Osteoblast (primary cell): Measurements from ENCODE around the gene NEK6. TPM values are rescaled to one million over a fixed set of nuclear protein-coding genes. Genes with fewer than 3 reads are reported as not detected.

ENCODE experiments used
- DNase-seq: peaks from one replicate; pipeline ENCODE4 v3.0.0; 2011; ENCODE audit warnings: low spot score, mixed read lengths; ENCODE audit not compliant: insufficient read length; ENCODE audit errors: missing footprints
- H2AFZ ChIP-seq: 2 replicates; pipeline ENCODE4 v1.6.0; 2011; ENCODE audit warnings: mild to moderate bottlenecking, low read length
- H3K27ac ChIP-seq: 2 replicates; pipeline ENCODE4 v1.5.1; 2011; ENCODE audit warnings: mild to moderate bottlenecking, low read depth, low read length, moderate library complexity
- H3K27me3 ChIP-seq: 2 replicates; pipeline ENCODE4 v1.6.0; 2012; ENCODE audit warnings: mild to moderate bottlenecking, control low read depth, inconsistent platforms, low read length, moderate library complexity; ENCODE audit not compliant: insufficient read depth
- H3K36me3 ChIP-seq: 2 replicates; pipeline ENCODE4 v1.5.1; 2011; ENCODE audit warnings: mild to moderate bottlenecking, low read length, control low read depth, moderate library complexity; ENCODE audit not compliant: insufficient read depth
- H3K4me1 ChIP-seq: 2 replicates; pipeline ENCODE4 v1.5.1; 2011; ENCODE audit warnings: mild to moderate bottlenecking, low read length, control low read depth, moderate library complexity; ENCODE audit not compliant: insufficient read depth
- H3K4me2 ChIP-seq: 2 replicates; pipeline ENCODE4 v1.6.0; 2011; ENCODE audit warnings: mild to moderate bottlenecking, low read length; ENCODE audit not compliant: insufficient read depth
- H3K4me3 ChIP-seq: fragments of 200-600 bp; sonication (generic); 3 replicates; pipeline ENCODE4 v1.5.1; 2012; ENCODE audit warnings: mild to moderate bottlenecking, low read length, inconsistent platforms; ENCODE audit not compliant: insufficient read depth
- H3K79me2 ChIP-seq: 2 replicates; pipeline ENCODE4 v1.6.0; 2012; ENCODE audit warnings: mild to moderate bottlenecking, low read length, control low read depth, inconsistent platforms; ENCODE audit not compliant: insufficient read depth
- H3K9me3 ChIP-seq: 2 replicates; pipeline ENCODE4 v1.5.1; 2011; ENCODE audit warnings: low read depth, low read length, control low read depth
- H4K20me1 ChIP-seq: 2 replicates; pipeline ENCODE4 v1.6.0; 2012; ENCODE audit warnings: mild to moderate bottlenecking, low read length, control low read depth; ENCODE audit not compliant: insufficient read depth
- total RNA-seq: library from RNA; depleted of rRNA; stranded (reverse); fragments of >200 nt; gene quantifications from 2 replicates; pipeline ENCODE4 v1.2.3, GENCODE V29; 2012
- TF ChIP-seq, protein P1 (sequence below): IDR thresholded peaks from 2 replicates; pipeline ENCODE4 v1.5.1; 2011; ENCODE audit warnings: mild to moderate bottlenecking, low read depth, low read length, moderate library complexity; ENCODE audit errors: extremely low read depth

Gene NEK6
- total RNA-seq, 1 donor, result 128 TPM

DNA sequence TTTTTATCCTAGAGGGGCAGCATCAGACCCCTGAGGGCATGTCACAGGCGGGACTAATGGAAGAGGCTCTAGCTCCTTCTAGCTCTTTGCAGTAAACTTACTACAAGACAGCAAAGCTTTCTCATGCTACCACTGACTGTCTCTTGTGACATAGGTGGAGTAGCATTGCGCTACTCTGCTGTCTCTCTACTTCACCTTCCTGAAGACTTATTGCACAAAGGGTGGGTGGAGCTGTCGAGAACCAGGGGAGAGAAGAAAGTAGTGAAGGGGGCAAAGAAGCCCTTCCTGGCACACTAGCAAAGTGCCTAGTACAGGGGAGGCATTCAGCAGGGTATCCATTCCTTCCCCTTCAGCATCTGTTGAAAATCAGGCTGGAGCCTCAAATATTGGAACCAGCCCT lies 36.1 kb upstream of the NEK6 start:
- Histone ChIP-seq H3K36me3 (no peaks in the 10 kb centered on the region), H3K27me3 (peaks cover 9% of the 10 kb centered on the region), H4K20me1 (no peaks in the 10 kb centered on the region), H3K9me3 (no peaks in the 10 kb centered on the region), H3K79me2 (no peaks in the 10 kb centered on the region), H3K4me3 (no peak overlapping the region), H2AFZ (no peak overlapping the region), H3K4me1 (peaks cover 13% of the 10 kb centered on the region), H3K4me2 (no peak overlapping the region), H3K27ac (no peak overlapping the region)
- TF ChIP-seq, protein P1, sequence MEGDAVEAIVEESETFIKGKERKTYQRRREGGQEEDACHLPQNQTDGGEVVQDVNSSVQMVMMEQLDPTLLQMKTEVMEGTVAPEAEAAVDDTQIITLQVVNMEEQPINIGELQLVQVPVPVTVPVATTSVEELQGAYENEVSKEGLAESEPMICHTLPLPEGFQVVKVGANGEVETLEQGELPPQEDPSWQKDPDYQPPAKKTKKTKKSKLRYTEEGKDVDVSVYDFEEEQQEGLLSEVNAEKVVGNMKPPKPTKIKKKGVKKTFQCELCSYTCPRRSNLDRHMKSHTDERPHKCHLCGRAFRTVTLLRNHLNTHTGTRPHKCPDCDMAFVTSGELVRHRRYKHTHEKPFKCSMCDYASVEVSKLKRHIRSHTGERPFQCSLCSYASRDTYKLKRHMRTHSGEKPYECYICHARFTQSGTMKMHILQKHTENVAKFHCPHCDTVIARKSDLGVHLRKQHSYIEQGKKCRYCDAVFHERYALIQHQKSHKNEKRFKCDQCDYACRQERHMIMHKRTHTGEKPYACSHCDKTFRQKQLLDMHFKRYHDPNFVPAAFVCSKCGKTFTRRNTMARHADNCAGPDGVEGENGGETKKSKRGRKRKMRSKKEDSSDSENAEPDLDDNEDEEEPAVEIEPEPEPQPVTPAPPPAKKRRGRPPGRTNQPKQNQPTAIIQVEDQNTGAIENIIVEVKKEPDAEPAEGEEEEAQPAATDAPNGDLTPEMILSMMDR, result no peak
- no peak for DNase-seq

DNA sequence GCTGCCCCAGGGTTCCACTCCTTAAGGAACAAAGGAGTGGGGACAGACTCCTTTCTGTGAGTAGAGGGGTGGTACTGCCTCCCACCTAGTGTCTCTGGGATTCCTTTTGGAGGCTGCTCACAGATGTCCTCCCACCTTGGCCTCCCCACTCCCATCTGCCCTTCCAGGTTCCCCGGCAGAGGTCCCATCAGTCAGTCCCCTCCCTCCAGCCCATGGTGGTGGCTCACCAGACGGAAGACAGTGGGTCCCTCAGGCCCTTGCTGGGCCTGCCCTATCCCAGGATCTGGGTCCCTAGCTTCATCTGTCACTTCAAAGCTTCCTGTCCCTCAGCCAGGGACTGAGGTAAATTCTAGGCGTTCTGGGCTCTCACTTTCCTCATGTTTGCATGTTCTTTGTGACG lies 35.6 kb upstream of the NEK6 start:
- H4K20me1 ChIP-seq, result no peaks in the 10 kb centered on the region
- H3K4me2 ChIP-seq, result no peak overlapping the region
- H3K4me3 ChIP-seq, result no peak overlapping the region
- H2AFZ ChIP-seq, result no peak overlapping the region
- no peaks in the 10 kb centered on the region for H3K9me3 ChIP-seq
- no peak for DNase-seq
- TF ChIP-seq, protein P1, result no peak
- peaks cover 13% of the 10 kb centered on the region for H3K4me1 ChIP-seq
- H3K27ac ChIP-seq, result no peak overlapping the region
- no peaks in the 10 kb centered on the region for H3K79me2 ChIP-seq
- H3K27me3 ChIP-seq, result peaks cover 9% of the 10 kb centered on the region
- no peaks in the 10 kb centered on the region for H3K36me3 ChIP-seq

DNA sequence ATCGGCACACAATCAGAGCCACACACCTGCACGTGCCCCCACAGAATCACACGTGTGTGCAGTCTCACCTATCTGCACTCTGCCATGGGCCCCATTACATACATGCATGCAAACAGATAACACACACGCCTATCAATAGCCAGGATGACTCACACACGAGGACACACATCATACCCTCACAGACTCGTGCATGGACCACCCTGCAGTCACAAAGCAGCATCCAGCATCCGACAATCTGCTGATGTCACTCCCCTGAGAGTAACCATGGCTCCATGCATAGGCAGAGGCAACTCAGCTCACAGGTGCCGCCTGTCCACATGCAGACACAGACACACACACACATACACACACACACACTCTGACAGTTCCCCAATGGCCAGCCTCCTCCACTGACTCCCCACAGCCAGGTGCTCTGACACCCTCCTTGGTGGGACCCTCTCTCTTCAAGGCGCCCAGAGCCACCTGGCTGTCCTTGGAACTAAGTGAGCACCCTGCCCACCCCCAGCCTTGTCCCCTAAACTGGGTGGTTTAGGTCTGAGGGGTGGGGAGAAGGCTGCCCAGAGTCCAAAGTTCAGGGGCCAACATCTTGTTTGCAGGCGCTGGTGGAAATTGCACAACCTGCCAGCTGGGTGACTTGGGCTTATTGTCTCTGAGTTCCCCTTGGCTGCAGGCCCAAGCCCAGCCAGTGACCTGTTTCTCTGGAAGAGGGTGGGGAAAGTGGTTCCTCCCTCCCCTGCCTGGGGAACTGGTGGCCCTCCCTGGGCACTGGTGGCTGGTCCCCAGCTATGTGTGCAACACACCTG lies 34.6 kb upstream of the NEK6 start:
- no peaks in the 10 kb centered on the region for H3K79me2 ChIP-seq
- no peak for DNase-seq
- no peaks in the 10 kb centered on the region for H3K9me3 ChIP-seq
- H3K27me3 ChIP-seq, result peaks cover 9% of the 10 kb centered on the region
- H2AFZ ChIP-seq, result no peak overlapping the region
- no peaks in the 10 kb centered on the region for H3K36me3 ChIP-seq
- H3K4me1 ChIP-seq, result peaks cover 13% of the 10 kb centered on the region
- no peak overlapping the region for H3K4me3 ChIP-seq
- no peak overlapping the region for H3K4me2 ChIP-seq
- H3K27ac ChIP-seq, result no peak overlapping the region
- TF ChIP-seq, protein P1, result no peak
- H4K20me1 ChIP-seq, result no peaks in the 10 kb centered on the region

DNA sequence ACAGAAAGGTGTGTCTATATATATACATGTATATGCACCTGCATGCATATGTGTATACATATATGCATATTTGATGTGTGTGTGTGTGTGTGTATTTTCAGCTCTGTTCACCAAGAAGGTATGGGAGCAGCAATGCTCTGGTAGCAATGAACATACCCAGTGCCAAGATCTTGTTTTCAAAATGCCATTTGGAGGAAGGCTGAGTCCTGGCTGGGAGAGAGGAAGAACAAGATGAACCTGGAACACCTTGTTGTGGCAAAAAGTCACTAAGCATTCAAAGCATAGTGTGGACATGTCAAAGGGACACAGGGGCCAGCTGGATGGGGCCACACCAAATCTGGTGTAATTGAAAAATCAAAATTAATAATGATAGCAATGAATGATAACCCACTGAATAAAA lies 31.8 kb upstream of the NEK6 start:
- no peaks in the 10 kb centered on the region for H3K36me3 ChIP-seq
- no peaks in the 10 kb centered on the region for H3K79me2 ChIP-seq
- H2AFZ ChIP-seq, result no peak overlapping the region
- peaks cover 9% of the 10 kb centered on the region for H3K27me3 ChIP-seq
- H3K4me1 ChIP-seq, result peaks cover 4% of the 10 kb centered on the region
- no peak overlapping the region for H3K27ac ChIP-seq
- TF ChIP-seq, protein P1, result no peak
- H3K4me2 ChIP-seq, result no peak overlapping the region
- H4K20me1 ChIP-seq, result no peaks in the 10 kb centered on the region
- no peaks in the 10 kb centered on the region for H3K9me3 ChIP-seq
- H3K4me3 ChIP-seq, result no peak overlapping the region
- DNase-seq, result no peak
